T47D (cell line): ENCODE results near the gene BAG1.
A peak's percentile ranks its signal among the peaks of the same experiment; 100 is the strongest.

Source experiments
- DNase-seq, 2 experiments: peaks; one replicate each; pipeline versions ENCODE4 v3.0.0 to v3.0.0-alpha.2; 2011 to 2012; ENCODE audit warnings: low read depth in 1 of 2, low spot score in 1 of 2
- JUND ChIP-seq: IDR thresholded peaks from 2 replicates; pipeline ENCODE4 v1.6.1; 2012; ENCODE audit warnings: low read depth
- in situ Hi-C: cut with HindIII; loops from 2 replicates; pipeline ENCODE4 v1.10.0; 2016; ENCODE audit warnings: low sequenced_read_pairs, low pct_unique_long_range_greater_than_20kb

The BAG1 gene

DNA sequence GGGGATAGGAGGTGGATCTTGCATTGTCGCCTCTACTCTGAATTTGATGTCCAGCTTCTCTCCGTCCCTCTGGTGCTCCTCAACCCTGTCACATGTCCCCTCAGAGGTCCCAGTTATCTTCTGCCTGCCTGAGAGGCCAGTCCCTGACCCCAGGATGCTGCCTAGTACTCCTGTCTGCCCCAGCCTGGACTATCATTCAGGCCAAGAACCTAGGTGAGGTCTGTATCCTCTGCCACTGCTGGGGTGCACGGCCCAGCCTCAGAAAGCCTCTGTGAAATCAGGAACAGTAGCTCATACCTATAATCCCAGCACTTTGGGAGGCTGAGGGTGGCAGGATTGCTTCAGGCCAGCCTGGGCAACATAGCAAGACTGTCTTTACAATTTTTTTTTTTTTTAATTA lies 15.9 kb downstream of the BAG1 start:
- in situ Hi-C loops = no loop called here
- TF ChIP-seq JUND = no peak
- DNase-seq = no peak

GRCh38 chr9:33246269-33246860 lies 18.1 kb downstream of the BAG1 start:
- no peak for TF ChIP-seq JUND
- no peak for DNase-seq
- in situ Hi-C loops = no loop called here

DNA sequence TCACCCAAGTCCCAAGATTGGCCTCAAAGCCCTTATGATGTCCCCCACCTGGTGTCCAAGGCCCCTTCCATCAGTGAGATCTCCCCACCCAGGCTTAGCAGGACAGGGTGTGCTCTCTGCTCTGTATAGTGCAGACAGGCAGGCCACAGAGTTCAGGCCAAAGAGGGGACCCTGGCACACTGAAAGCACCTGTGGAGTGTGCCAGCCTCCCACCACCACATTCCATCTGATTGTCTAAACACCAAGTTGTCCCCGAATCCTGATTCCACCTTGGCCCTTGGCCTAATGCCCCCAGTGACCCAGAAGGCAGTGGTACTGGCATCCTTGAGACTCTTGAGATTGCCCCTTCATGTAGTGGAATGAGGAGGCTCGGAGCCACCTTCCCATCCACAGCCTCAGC lies 19.2 kb downstream of the BAG1 start:
- in situ Hi-C loops = no loop called here
- no peak for DNase-seq
- no peak for TF ChIP-seq JUND

- in situ Hi-C loops = no loop called here
- DNase-seq = no peak
- no peak for TF ChIP-seq JUND
Measured at GRCh38 chr9:33244137-33244784, 20.2 kb downstream of the BAG1 start.

- DNase-seq = no peak
- no peak for TF ChIP-seq JUND
- in situ Hi-C loops = no loop called here
Measured at GRCh38 chr9:33242609-33243134, 21.8 kb downstream of the BAG1 start.

- TF ChIP-seq JUND = no peak
- DNase-seq = no peak
- in situ Hi-C loops = no loop called here
Measured at GRCh38 chr9:33241298-33241697, 23.2 kb downstream of the BAG1 start.

DNA sequence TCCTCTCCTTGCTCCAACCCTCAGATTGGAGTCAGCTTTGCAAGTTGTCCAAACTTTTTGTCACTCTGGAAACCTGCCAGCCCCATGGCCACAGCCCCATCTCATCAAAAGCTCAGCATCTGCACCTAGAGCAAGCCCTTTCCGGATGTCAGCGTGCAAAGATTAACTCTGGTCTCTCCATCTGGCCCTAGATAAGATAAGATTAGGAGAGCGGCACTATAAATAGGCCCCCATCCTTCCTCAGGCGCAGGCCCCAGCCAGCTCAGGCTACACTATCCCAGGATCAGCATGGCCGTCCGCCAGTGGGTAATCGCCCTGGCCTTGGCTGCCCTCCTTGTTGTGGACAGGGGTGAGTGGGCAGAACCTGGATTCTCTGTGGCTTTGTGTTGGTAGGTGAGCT lies 24.6 kb downstream of the BAG1 start, which contains the start of gene SPINK4:
SPINK4 (plus strand) TSS at position 247 of the 400 bp plus-strand sequence; CDS start at position 289, 42 bp downstream.
- no peak for TF ChIP-seq JUND
- no peak for DNase-seq
- in situ Hi-C loops = no loop called here

GRCh38 chr9:33236571-33236970 lies 27.9 kb downstream of the BAG1 start:
- no peak for TF ChIP-seq JUND
- no peak for DNase-seq
- in situ Hi-C loops = no loop called here

DNA sequence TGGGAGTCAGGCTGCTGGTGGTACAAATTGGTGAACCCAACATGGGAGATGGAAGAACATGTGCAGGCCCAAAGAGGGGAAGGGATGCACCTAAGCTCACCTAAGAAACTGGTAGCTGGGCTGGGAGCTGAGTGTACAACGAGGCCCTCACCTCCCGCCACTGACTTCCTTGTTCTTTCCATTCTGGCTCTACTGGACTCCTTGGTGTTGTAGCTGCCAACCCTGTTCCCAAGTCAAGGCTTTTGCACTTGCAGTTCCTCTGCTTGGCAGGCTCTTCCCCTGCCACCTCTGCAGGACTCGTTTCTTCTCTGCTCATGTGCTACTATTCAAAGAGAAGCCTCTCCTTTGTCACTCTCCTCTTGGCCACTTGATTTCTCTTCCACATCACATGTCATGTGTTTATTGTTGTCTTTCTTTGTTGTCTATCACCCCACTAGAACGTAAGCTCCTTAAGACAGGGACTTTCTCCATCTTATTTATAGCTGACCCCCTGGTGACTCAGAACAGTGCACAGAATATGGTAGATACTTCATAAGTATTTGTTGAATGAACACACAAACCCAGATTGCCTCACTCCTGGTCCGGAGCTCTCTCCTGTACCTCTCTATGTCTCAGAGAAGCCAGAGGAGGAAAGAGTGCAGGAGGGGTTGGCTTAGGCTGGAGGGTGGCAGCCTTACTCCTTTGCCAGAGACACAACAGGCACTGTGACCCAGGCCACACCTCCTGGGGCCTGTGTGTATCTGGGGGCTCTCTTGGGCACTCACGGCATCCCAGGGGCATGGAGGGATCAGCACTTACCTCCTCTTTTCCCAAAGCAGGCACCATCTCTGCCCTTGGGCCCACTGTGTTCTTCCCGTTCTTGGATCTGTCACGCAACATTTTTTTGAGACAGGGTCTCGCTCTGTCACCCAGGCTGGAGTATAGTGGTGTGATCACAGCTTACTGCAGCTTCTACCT lies 29.7 kb downstream of the BAG1 start:
- DNase-seq = no peak
- TF ChIP-seq JUND = no peak
- in situ Hi-C loops = no loop called here

DNA sequence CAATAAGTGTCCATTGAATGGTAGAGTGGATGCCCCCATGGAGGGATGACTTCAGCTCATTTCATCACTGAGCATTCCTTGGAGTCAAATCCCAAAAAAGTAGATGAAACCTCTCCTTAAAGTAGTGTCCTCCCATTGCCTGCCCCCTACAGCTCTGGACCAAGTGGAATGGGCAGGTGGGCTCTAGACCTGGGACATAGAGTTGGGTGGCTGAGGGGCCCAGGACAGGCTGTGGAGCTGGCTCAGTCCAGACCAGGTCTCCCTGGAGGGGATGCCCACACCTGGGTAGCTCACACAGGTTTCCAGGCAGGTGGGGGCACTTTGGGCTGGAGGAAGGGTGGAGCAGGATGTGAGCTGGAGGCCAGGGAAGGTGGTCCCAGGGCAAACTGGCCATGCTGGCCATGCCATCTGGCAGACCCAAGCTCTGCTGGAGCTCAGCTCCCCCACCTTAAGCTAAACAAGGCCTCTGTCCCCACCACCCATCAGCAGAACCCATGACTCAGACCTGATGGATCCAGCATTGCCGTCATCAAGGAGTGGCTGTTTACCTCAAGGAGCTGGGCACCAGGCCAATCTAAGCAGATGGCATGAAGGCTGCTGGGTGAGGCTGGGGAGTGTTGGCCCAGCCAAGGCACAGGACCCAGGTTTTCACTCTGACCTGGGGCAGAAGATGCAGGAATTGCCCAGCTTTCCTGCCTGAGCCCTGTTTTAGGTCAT lies 30.7 kb downstream of the BAG1 start:
- in situ Hi-C loops = no loop called here
- DNase-seq = peak in 1 of 2 experiments; percentile 87
- peak; percentile 50; the same call in 1 of the 2 replicates for TF ChIP-seq JUND

- DNase-seq = no peak
- no peak for TF ChIP-seq JUND
- in situ Hi-C loops = no loop called here
Measured at GRCh38 chr9:33232815-33233214, 31.7 kb downstream of the BAG1 start.

- DNase-seq = no peak
- no peak for TF ChIP-seq JUND
- in situ Hi-C loops = no loop called here
Measured at GRCh38 chr9:33231623-33231942, 32.9 kb downstream of the BAG1 start.
